Stimulated activated CD4-positive, alpha-beta T cell treated with anti-CD3 and anti-CD28 coated beads, Interleukin-1b, Interleukin-23, amount 100 ng/mL, for 4 hours (primary cell): Measurements from ENCODE around the gene TTC39B.
"Not testable (repeated sequence)": the region's sequence is repeated elsewhere in the genome, so short reads cannot be mapped to it uniquely, and the experiment has no call there.

ENCODE experiments used
- DNase-seq, 2 donors: peaks; one replicate each; pipeline ENCODE4 v3.0.0-alpha.2; 2020; ENCODE audit warnings: low read depth in 2 of 2

TTC39B gene

DNA sequence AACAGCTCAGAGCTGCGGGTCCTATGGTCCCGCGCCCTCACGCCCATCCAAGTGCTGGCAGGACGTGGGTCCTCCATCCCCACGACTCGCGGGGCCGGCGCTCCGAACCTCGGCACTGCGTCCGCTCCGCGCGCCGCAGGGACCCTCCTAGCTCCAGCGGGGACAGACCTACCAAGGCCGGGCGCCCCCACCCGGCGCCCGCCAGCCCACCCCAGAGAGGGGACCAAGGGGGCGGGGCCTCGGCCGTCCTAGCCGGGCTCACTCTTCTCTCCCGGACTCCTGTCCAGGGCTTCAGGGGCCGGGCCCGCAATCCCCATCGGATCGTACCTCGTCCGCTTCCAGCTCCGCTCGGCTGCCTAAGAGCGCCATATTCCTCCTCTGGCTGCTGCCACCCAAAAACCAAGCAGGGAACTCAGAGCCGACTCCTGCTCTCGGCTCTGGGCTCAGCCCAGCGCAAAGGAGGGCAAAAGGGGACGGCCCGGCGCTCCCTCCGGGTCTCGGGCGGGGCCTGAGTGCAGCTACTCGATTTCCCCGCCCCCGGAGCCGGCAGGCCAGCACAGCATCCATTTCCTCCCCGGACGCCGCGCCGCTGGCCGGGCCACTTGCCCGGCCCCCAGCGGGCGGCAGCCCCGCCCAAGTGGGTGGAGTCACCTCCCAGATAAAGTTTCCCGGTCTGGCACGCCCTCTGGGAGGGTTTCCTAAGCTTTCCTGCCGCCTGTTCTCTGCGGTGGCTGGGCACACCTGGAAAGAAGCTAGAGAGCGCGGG is at the start of gene TTC39B:
TTC39B (minus strand) TSS at position 460 of the 766 bp plus-strand sequence; CDS start at position 369, 91 bp downstream.
- DNase-seq, result peak; percentile 44 to 73

DNA sequence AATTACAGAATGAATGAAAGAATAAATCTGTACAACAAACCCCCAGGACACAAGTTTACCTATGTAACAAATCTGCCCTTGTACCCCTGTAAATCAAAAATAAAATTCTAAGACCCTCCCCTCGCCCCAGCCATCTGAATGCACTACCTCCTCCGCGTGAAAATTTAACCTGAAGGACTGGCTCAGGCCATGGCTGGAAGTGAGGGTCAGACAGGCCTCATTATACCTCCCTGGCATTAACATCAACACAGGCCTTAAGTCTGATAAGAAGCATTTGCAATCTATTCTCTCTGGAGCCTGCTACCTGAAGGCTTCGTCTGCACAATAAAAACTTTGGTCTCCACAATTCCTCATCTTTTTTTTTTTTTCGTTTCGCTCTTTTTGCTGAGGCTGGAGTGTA is 48.7 kb upstream of the TTC39B start:
- no peak for DNase-seq

DNA sequence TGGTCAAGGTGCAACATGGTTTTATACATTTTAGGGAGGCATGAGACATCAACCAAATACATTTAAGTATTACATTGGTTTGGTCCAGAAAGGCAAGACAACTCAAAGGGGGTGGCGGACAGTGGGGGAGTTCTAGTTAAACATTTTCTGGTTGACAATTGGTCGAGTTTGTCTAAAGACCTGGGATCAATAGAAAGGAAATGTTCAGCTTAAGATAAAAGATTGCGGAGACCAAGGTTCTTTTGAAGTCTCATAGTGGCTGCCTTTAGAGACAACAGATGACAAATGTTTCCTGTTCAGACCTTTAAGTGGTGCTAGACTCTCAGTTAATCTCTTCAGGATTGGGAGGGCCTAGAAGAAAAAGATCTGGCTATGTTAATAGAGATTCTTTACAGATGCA is 47.7 kb upstream of the TTC39B start:
- no peak for DNase-seq

DNA sequence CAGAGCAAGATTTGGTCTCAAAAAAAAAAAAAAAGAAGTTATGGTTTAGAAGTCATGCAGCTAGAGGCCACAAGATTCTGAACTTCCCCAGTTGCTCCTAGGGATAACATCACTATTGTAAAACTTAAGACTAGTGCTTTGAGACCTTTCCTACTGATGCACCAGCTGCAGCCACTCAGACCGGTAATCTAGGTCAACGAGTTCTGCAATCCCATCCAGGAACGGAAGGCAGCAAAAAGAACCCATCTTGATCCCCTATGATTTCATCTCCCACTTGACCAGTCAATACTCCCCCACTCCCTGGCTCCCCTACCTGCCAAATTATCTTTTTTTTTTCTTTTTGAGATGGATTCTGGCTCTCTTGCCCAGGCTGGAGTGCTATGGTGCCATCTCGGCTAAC is 46.9 kb upstream of the TTC39B start:
- DNase-seq, result no peak

DNA sequence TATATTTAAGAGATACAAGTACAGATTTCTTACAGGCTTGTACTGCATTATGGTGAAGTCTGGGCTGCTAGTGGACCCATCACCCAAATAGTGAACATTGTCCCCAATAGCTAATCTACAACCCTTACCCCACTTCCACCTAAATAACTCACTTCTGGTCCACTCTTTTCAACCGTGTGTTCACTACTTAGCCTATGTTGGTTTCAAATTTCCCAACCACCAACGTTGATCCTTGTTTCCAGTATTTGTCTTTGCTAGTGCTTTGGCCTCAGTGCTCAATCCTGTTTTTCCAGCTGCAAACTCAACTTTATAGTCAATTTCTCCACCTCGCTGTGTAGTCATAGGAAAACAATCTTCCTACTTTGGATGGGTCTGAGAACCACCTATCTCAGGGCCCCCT is 45.3 kb upstream of the TTC39B start:
- no peak for DNase-seq

DNA sequence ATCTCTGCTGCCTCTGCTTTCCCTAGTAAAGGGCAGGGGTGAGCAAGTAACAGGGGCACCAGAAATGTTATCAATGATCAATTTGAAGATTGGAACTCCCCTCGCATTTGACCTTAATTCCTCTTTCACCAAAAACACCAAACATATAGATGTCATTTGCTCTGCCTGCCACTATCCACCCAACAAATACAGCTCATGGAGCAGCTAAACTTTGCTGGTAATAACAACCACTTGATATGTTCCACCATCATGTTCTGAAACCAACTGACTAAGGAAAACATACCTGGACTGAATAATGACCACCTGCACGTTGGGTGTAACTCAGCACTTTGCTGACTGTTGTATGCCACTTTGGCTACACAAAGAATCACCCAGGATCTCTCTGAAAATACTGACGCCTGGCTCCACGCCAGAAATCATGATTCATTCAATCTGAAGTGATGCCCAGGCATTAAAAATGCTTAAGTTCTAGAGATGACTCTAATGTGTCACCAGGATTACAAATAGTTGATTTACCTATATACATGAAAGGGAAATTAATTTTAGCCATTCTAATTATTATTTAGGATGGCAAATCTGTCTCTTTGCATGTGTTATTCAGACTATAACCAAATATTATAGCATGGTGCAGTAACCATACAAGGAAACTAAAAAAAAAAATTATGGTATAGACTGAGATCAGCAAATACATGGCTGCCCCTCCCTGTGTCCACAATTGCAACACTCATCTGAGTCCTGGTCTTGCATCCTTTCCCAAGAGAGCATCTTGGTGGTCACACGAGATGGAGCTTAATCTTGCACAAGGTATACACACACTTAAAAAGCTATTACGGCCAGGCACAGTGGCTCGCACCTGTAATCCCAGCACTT is 43.1 kb upstream of the TTC39B start:
- peak in 1 of 2 donors; percentile 6 for DNase-seq

DNA sequence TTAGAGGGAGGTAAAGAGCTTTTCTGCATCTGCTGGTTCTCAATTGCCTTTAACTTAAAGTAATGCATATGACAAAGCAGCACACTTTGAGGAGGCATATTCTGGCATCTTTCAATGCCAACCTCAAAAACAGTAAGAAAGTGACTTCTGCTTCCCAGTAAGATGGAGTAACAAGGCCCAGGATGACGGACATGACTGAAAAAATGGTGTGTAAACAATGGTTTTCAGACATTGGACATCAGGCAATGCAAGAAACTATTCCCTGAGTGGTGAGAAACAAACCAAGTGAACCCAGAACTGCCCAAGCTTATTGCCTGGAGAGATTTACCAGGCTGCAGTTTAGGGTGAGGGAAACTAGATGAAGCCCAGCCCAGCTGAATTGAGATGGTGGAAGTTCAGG is 39.8 kb upstream of the TTC39B start:
- DNase-seq, result no peak

DNA sequence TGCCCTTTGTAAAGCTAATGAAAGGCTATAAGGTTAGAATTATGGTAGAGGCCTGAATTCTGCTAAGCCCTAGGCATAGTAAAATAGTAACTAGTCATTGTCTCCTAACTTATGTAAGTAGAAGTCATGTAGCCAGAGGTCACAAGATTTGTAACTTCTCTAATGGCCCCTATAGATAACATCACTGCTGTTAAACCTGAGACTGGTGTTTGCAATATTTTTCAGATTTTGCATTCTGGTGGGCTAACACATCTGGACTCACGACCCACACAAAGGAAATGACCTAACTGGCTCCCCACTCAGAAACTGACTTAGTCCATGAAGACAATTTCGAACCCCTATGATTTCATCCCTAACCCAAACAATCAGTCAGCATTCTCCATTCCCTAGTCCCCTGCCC is 37.2 kb upstream of the TTC39B start:
- DNase-seq, result no peak

DNA sequence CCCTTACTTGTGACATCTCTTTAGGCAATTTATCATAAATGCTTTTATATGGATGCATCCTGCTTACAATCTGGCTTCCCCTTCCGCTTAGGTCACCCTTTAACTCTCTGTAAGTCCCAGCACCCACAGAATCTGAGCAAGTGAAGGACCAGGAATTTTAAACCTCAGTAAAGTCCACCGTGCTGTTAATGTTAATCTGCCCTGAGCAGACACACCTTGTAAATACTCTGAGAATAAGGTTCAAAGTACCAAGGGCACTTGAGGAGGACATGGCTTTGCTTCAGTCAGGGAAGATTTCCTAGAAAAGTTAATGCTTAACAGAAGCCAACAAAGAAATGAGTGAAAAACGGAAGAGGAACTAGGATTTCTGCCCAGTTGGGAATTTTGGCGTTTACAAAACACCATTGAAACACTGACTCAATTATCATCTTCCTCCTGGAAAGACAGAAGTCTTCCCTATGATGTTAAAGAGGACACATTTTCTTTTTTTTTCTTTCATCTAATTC is 26.4 kb upstream of the TTC39B start:
- DNase-seq, result no peak

DNA sequence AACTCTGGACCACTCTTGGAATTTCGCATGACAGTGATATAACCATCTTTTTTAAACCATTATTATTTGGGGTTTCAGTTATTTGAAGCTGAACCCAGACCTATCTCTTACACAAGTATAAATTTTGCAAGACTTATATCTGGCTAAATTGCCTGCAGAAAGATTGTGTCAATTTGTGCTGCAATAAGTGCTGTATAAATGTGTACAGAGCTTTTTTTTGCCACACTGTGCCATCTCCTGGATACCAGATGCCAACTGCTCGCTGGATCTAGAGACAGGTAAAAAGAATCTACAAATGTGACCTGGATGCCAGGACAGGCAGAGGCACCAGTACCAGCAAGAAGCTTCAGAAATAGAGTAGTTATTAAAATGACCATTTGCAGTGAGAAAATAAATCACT is 25.9 kb upstream of the TTC39B start:
- no peak for DNase-seq

DNA sequence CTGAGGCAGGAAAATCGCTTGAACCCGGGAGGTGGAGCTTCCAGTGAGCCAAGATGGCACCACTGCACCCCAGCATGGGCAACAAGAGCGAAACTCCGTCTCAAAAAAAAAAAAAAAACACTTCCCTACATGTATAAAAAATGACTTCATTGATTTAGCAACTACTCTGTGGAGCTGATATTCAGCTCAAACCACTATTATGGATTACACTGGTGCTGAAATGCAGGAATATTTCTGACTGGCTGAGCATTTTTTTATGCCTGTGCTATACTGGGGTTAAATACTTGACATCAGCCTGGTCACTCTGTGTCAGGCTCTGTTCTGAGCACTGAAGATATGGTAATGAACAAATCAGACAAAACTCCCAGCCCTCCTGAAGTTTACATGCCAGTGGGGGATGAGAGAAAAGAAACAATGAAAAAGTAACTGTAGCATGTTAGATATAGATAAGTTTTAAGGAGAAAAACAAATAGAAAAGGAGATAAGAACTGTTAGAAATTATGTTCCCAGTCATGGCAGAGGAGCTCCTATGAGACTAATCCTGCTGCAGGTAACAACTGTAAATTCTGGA is 22.6 kb upstream of the TTC39B start:
- DNase-seq, result no peak

DNA sequence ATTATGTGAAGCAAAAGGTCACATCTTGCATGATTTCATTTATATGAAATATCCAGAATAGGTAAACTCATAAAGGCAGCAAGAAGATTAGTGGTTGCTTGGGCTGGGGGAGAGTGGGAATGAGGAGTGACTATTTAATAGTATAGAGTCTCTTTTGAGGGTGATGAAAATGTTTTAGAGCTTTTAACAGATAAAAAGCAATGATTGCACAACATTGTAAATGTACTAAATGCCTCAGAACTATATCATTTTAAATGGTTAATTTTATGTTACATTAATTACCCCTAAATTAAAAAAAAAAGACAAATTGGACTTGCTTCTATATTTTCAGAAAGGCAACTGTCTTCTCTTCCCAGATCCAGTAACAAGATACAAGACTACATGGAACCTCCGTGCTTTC is 21.9 kb upstream of the TTC39B start:
- no peak for DNase-seq

DNA sequence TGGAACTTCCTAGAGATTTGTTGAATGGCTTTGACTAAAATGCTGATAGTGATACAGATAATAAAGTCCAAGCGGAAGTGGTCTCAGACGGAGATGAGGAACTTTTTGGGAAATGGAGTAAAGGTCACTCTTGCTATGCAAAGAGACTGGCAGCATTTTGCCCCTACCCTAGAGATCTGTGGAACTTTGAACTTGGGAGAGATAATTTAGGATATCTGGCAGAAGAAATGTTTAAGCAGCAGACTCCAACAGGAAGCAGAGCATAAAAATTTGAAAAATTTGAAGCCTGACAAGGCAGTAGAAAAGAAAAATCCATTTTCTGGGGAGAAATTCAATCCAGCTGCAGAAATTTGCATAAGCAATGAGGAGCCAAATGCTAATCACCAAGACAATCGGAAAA is 15.7 kb upstream of the TTC39B start:
- not testable (repeated sequence) for DNase-seq

DNA sequence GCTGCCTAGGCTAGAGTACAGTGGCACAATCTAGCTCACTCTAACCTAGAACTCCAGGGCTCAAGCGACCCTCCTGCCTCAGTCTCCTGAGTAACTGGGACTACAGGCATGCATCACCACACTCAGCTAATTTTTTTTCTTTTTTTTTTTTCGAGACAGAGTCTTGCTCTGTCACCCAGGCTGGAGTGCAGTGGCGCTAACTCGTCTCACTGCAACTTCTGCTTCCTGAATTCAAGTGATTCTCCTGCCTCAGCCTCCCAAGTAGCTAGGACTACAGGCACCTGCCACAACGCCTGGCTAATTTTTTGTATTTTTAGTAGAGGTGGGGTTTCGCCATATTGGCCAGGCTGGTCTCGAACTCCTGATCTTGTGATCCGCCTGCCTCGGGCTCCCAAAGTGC is 12.6 kb upstream of the TTC39B start:
- DNase-seq, result not testable (repeated sequence)

DNA sequence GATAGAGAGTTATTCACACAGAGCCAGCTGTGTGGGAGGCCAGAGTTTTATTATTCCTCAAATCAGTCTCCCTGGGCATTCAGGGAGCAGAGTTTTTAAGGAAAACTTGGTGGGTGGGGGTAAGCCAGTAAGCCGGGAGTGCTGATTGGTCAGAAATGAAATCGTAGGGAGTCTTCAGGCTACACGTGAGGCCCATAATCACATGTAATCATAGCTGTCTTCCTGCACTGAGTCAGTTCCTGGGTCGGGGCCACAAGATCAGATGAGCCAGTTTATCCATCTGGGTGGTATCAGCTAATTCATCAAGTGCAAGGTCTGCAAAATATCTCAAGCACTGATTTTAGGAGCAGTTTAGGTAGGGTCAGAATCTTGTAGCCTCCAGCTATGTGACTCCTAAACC is 10.8 kb upstream of the TTC39B start:
- no peak for DNase-seq

DNA sequence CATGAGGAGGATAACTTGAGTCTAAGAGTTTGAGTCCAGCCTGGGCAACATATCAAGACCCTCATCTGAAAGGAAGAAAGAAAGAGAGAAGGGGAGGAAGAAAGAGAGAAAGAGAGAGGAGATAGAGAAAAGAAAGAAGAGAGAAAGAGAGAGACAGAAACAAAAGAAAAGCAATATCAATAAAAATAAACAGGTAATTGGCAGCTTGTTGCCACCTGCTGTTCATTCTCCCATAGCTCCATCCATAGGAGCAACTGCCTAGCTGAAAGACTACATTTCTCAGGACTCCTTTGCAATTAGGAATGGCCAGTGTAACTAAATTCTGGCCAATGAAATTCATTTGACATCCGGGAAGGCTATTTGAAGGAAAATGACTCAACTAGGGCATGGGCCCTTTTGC is 4.6 kb upstream of the TTC39B start:
- no peak for DNase-seq

DNA sequence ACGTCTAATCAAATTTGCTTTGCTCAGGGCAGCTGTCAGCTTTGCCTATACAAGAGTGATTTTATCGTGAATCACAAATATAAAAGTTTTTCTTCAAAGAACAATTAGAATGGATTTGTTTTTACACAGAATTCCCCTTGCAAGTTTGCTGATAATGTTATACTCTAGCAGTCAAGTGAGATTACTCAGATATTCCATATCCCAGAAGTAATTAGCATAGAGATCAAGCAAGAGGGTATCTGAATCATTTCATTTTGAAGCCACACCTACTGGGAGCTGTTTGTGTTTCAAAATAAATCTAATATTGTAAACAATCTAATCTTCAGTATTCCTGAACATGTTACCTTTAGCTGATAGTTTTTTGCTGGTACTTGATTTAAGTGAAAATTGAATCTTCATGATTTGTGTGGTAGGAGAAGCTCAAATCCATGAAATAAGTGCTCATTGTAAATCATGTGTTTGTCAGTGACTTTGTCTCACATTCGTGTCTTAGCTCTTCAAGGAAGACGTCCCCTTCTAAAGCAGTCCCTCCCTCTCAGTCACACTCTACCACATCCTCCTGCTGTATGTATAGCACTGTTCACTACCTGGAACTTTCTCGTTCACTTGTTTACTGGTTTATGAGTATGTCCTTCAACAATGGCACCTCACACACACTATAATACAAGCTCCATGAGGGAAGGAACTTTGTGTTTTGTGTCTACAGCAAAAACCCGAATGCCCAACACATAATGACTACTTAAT is 3.3 kb upstream of the TTC39B start:
- DNase-seq, result no peak

DNA sequence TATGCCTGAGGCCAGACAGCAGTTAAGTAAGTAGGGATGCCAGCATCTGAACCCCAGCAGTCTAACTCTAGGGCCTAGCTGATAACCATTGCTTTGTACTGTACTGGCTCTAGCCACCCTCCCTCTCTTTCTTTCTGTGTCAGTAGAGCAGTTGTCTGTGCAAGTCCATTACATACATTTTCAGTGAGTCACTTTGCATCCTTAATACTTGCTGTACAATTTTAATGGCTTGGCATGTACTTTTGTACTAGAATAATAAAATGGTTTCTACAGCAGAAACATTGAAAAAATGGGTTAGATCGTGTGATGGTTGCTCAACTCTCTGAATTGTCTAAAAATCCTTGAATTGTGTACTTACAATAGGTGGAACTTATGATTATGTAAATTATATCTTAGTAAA is 1.5 kb upstream of the TTC39B start:
- no peak for DNase-seq

DNA sequence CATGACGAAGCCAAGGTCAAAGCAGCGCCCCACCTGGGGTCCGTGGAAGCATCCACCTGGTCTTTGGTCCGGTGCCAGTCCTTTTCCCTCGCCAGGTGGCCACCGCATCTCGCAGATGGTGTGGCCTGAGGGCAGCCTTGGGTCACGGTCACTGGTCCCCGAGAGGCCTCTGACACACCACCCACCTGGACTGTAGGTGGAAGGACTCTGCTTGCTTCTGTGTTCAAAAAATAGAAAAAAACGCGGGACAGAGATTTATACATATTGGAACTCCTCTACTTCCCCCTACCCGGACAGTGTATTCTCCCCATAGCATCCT is 466 bp upstream of the TTC39B start:
- no peak for DNase-seq

DNA sequence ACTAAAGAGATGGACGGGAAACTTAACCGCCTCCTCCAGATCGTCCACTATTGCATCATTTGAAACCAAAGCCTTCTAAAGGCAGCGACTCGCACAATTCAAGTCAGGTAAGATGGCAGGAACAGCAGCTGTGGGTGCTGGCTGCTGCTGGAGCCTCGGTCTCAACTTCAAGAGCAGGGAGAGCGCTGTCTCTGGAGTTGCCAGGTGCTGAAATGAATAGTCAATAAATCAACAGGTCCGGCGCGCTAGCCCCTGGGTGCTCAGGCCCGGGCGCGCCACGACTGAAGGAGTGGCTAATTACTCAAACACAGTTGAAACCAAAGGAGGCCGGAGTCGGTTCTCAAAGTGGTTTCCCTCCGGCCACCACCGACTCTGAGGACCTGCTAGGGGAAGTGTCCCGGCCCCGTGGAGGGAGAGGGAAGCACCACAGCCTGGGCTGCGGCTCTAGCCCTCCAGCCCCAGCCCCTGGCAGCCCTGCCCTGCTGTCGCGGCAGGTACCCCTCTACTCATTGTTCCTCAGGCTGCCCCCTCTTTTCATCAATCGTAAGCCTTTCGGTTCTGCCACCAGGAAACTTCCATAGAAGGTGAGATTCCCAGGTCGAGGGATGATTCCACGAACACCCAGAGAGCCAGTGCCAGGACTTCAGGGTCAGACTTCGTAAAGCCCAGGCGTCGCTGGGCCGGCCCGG is 804 bp downstream of the TTC39B start:
- DNase-seq, result peak in 1 of 2 donors; percentile 22

DNA sequence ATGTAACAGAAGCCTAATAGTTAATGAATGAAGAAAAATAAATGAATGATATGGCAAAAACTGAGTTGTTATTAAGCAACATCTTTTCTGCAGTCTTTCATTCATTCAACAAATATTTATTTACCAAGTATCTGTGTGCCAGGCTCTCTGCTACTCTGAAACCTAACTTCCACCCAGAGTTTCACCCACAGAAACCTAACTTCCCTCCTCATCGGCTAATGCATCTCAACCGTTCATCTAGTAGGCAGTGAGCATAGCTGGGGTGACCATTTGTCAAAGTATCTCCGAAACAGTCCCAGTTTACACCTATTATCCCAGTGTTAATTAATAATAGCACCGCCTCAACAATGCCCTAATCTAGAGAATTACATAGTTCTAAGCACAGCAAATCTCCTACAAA is 1.5 kb downstream of the TTC39B start:
- no peak for DNase-seq
